T-helper 17 cell (primary cell): ENCODE measurements around the gene CDC123. TPM values are rescaled to one million over a fixed set of nuclear protein-coding genes. Genes with fewer than 3 reads are reported as not detected.
"Not testable (repeated sequence)": the region's sequence is repeated elsewhere in the genome, so short reads cannot be mapped to it uniquely, and the experiment has no call there.

ENCODE experiments used
- ATAC-seq: fragments of 150-1000 bp; cut with Tn5 transposase; 2 replicates; pipeline ENCODE4 v1.10.0; 2021; ENCODE audit warnings: mild to moderate bottlenecking, moderate library complexity
- DNase-seq, 3 donors: peaks; one replicate each; pipeline versions ENCODE4 v3.0.0 to v3.0.0-alpha.2; 2020 to 2021
- H3K9me3 ChIP-seq: one replicate; pipeline ENCODE4 v1.7.0; 2013; ENCODE audit warnings: low read length, mild to moderate bottlenecking; ENCODE audit not compliant: control insufficient read depth, poor library complexity, severe bottlenecking
- H3K27ac Mint-ChIP-seq: one replicate; pipeline ENCODE4 v1.8.0; 2022; ENCODE audit warnings: mild to moderate bottlenecking, moderate library complexity, mixed read lengths
- H3K27me3 Mint-ChIP-seq: one replicate; pipeline ENCODE4 v1.8.0; 2022; ENCODE audit warnings: mixed read lengths
- H3K36me3 Mint-ChIP-seq: one replicate; pipeline ENCODE4 v1.8.0; 2022; ENCODE audit warnings: low read depth, mixed read lengths
- H3K4me1 Mint-ChIP-seq: one replicate; pipeline ENCODE4 v1.8.0; 2022; ENCODE audit warnings: mild to moderate bottlenecking, mixed read lengths
- H3K4me3 Mint-ChIP-seq: one replicate; pipeline ENCODE4 v1.8.0; 2022; ENCODE audit warnings: mild to moderate bottlenecking, moderate library complexity, mixed read lengths
- total RNA-seq, 4 donors: library from RNA in 2 of 4; stranded (reverse) in 2 of 4; gene quantifications; one replicate each; pipeline ENCODE4 v1.2.3 and lab custom pipeline; 2022 to 2026

CDC123 gene
- total RNA-seq, 2 donors from 2014 or later: 35.9 to 52.8 TPM

GRCh38 chr10:12252882-12253546, 57.0 kb downstream of the CDC123 start:
- Mint-ChIP-seq H3K36me3 (peaks cover 5% of the 10 kb centered on the region), H3K4me3 (peak overlapping the region; percentile 25), H3K27ac (no peak overlapping the region), H3K4me1 (no peaks in the 10 kb centered on the region), H3K27me3 (no peaks in the 10 kb centered on the region)
- no peak for DNase-seq
- H3K9me3 ChIP-seq: no peaks in the 10 kb centered on the region
- peak; percentile 64 for ATAC-seq

DNA sequence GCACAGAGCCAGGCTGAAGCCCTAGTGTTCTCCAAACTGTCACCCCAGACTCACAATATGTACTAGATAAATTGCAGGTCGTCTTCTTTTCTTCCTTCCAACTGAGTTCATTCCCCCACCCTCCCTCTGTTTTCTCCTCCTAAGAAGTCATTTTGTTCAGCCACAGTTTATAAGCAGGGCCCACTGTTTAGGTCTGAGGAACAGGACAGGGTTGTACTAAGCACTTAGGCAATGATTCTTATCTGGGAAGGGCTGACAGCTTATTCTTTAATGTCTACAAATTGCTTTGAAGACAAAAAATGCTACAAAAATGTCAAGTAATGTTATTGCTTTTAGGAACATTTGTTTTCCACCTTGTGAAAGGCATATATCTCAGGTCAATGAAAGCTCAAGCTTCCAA, 59.1 kb downstream of the CDC123 start:
- Mint-ChIP-seq H3K27me3 (no peaks in the 10 kb centered on the region), H3K36me3 (peaks cover 3% of the 10 kb centered on the region), H3K4me1 (no peaks in the 10 kb centered on the region), H3K4me3 (no peak overlapping the region), H3K27ac (peak overlapping the region; percentile 41)
- no peak for DNase-seq
- no peak for ATAC-seq
- H3K9me3 ChIP-seq: no peaks in the 10 kb centered on the region

DNA sequence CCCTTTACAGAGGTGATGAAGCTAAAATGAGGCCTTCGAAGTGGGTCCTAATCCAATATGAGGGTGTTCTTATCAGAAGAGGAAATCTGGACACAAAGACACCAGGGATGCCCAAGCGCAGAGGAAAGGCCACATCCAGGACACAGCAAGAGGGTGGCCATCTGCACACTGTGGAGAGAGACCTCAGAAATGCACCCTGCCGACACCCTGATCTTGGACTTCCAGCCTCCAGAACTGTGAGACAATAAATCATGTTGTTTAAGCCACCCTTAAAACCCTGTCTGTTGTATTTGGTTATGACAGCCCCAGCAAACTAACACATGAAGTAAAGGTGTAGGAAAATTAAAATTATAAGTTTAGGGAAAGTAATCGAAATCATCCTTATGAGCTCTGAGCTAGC, 64.0 kb downstream of the CDC123 start:
- Mint-ChIP-seq H3K36me3 (peaks cover 3% of the 10 kb centered on the region), H3K4me1 (peaks cover 5% of the 10 kb centered on the region), H3K27ac (no peak overlapping the region), H3K4me3 (no peak overlapping the region), H3K27me3 (no peaks in the 10 kb centered on the region)
- H3K9me3 ChIP-seq: no peaks in the 10 kb centered on the region
- DNase-seq (no peak), ATAC-seq (no peak)

GRCh38 chr10:12262278-12262981, 66.4 kb downstream of the CDC123 start:
- ATAC-seq (peak; percentile 32), DNase-seq (no peak)
- Mint-ChIP-seq H3K27ac (no peak overlapping the region), H3K27me3 (no peaks in the 10 kb centered on the region), H3K4me3 (no peak overlapping the region), H3K4me1 (peaks cover 10% of the 10 kb centered on the region), H3K36me3 (peaks cover 3% of the 10 kb centered on the region)
- H3K9me3 ChIP-seq: no peaks in the 10 kb centered on the region

- Mint-ChIP-seq H3K27me3 (no peaks in the 10 kb centered on the region), H3K4me1 (peaks cover 12% of the 10 kb centered on the region), H3K4me3 (peak overlapping the region; percentile 82), H3K36me3 (no peaks in the 10 kb centered on the region), H3K27ac (peak overlapping the region; percentile 96)
- ATAC-seq: peak; percentile 84
- peak; percentile 48 to 61 (median 57) for DNase-seq
- no peaks in the 10 kb centered on the region for H3K9me3 ChIP-seq
Observed at GRCh38 chr10:12264204-12264940, 68.4 kb downstream of the CDC123 start.

- H3K36me3 Mint-ChIP-seq: no peaks in the 10 kb centered on the region
- H3K9me3 ChIP-seq: no peaks in the 10 kb centered on the region
- no peak overlapping the region for H3K27ac Mint-ChIP-seq
- H3K4me3 Mint-ChIP-seq: no peak overlapping the region
- no peaks in the 10 kb centered on the region for H3K27me3 Mint-ChIP-seq
- peaks cover 14% of the 10 kb centered on the region for H3K4me1 Mint-ChIP-seq
- DNase-seq (no peak), ATAC-seq (no peak)
Observed at GRCh38 chr10:12269056-12269455, 73.1 kb downstream of the CDC123 start.

- Mint-ChIP-seq H3K4me3 (no peak overlapping the region), H3K27me3 (no peaks in the 10 kb centered on the region), H3K36me3 (no peaks in the 10 kb centered on the region), H3K4me1 (peaks cover 4% of the 10 kb centered on the region), H3K27ac (no peak overlapping the region)
- ATAC-seq (no peak), DNase-seq (no peak)
- no peaks in the 10 kb centered on the region for H3K9me3 ChIP-seq
Observed at GRCh38 chr10:12271210-12271540, 75.2 kb downstream of the CDC123 start.

DNA sequence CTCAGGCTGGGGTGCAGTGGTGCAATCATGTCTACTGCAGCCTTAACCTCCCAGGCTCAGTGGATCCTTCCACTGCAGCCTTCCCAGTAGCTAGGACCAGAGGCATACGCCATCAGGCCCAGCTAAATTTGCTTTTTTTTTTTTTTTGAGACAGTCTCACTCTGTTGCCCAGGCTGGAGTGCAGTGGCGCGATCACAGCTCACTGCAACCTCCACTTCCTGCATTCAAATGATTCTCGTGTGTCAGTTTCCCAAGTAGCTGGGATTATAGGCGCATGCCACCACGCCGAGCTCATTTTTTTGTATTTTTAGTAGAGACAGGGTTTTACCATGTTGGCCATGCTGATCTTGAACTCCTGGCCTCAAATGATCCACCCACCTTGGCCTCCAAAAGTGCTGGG, 81.9 kb downstream of the CDC123 start:
- not testable (repeated sequence) for H3K4me1 Mint-ChIP-seq, H3K27me3 Mint-ChIP-seq, H3K27ac Mint-ChIP-seq, H3K9me3 ChIP-seq, DNase-seq, ATAC-seq, H3K36me3 Mint-ChIP-seq, H3K4me3 Mint-ChIP-seq

DNA sequence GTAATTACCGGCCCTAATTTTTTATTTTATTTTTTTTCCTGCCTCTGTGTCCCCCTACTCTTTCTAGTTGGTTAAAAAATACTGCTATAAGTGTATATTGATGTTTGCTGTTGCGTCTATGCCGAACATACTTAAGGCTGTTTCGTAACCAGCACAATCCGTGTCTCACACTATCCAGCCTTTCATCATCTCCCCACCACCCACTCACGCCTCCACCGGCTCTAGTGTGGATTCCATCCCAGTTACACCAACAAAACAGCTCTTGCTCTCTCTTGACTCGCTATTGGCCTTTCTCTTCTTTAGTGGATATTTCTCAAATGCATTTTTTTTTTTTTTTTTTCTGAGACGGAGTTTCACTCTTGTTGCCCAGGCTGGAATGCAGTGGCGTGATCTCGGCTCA, 83.3 kb downstream of the CDC123 start:
- ATAC-seq (no peak), DNase-seq (no peak)
- Mint-ChIP-seq H3K36me3 (no peaks in the 10 kb centered on the region), H3K4me1 (no peaks in the 10 kb centered on the region), H3K4me3 (no peak overlapping the region), H3K27me3 (no peaks in the 10 kb centered on the region), H3K27ac (no peak overlapping the region)
- no peaks in the 10 kb centered on the region for H3K9me3 ChIP-seq

DNA sequence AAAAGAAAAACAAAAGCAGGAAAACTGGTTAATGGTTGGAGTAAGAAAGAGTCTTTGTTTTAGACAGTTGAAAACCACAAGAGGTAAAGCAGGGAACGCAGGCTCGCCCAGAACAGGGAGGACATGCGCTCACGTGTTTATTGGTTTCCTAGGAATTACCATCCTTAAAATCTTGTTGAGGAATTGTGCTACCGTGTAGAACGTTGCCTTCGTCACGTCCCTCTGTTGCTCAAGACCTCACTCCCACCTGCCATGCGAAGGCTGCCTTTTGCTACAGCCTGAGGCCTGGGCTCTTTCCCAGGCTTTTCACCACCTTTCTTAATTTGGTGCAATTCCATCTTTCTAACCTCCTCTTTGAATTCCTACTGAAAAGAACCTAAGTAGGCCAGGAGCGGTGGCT, 91.8 kb downstream of the CDC123 start:
- H3K9me3 ChIP-seq: no peaks in the 10 kb centered on the region
- H3K4me3 Mint-ChIP-seq: no peak overlapping the region
- no peak for ATAC-seq
- no peaks in the 10 kb centered on the region for H3K27me3 Mint-ChIP-seq
- H3K27ac Mint-ChIP-seq: no peak overlapping the region
- peaks cover 2% of the 10 kb centered on the region for H3K36me3 Mint-ChIP-seq
- no peak for DNase-seq
- H3K4me1 Mint-ChIP-seq: no peaks in the 10 kb centered on the region

GRCh38 chr10:12297784-12298183, 101.8 kb downstream of the CDC123 start:
- not testable (repeated sequence) for H3K27me3 Mint-ChIP-seq, H3K4me3 Mint-ChIP-seq, H3K36me3 Mint-ChIP-seq, ATAC-seq, H3K9me3 ChIP-seq, DNase-seq, H3K4me1 Mint-ChIP-seq, H3K27ac Mint-ChIP-seq

- peaks cover 11% of the 10 kb centered on the region for H3K27me3 Mint-ChIP-seq
- no peak overlapping the region for H3K4me3 Mint-ChIP-seq
- no peak for DNase-seq
- no peaks in the 10 kb centered on the region for H3K36me3 Mint-ChIP-seq
- H3K27ac Mint-ChIP-seq: no peak overlapping the region
- no peaks in the 10 kb centered on the region for H3K4me1 Mint-ChIP-seq
- H3K9me3 ChIP-seq: no peaks in the 10 kb centered on the region
- ATAC-seq: no peak
Observed at GRCh38 chr10:12299222-12299965, 103.4 kb downstream of the CDC123 start.
